Measurements from ENCODE around the gene PADI2. TPM values are rescaled to one million over a fixed set of nuclear protein-coding genes. Genes with fewer than 3 reads are reported as not detected.

The PADI2 gene
- total and polyA plus RNA-seq, 2 experiments from 2014 or later, result 1.7 to 4.3 TPM

DNA sequence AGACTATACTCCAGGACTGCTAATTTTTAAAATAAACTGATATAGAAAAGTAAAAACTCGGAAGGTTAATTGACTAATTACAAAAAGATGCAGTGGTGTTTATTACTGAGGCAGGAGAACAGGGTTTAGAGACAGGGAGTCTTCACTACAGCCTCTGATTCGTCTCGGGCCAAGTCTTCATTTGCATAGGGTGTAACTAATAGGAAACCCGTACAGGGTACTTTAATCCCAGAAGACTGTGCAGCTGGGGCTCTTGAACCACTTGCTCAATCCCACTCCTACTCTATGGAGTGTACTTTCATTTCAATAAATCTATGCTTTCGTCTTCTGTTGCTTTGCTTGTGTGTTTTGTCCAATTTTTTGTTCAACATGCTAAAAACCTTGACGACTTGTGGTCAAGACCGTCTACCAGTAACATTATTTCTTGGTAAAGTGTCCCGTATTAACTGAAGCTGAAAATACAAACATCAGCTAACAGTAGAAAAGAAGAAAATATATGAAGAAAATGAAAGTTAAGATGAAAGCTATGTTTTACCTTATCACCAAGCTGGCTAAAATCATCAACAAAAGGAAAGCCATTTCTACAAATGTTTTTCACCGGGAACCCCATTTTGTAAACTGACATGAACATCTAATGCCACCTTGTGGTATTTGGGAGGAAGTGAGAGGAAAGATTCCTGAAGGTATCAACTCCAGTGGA, 73.5 kb downstream of the PADI2 start:
- H3K4me3 Mint-ChIP-seq, result no peak overlapping the region
- H4K20me1 ChIP-seq (replicated peaks; ENCODE audit: insufficient read depth), result peaks cover 11% of the 10 kb centered on the region
- peaks cover 18% of the 10 kb centered on the region for H3F3A ChIP-seq (replicated peaks; ENCODE audit: low read depth)
- H3K4me2 ChIP-seq, result no peak overlapping the region
- peaks cover 4% of the 10 kb centered on the region; the same call in 2 of the 3 replicates for H3K4me1 Mint-ChIP-seq
- no peak overlapping the region for H2AFZ ChIP-seq
- H3K4me1 ChIP-seq (ENCODE audit: insufficient read depth), result no peaks in the 10 kb centered on the region
- no peaks in the 10 kb centered on the region for H3K9me2 ChIP-seq (ENCODE audit: insufficient read depth)
- no peaks in the 10 kb centered on the region for H3K27me3 ChIP-seq (ENCODE audit: insufficient read depth)
- H3K36me3 ChIP-seq (ENCODE audit: insufficient read depth), result peaks cover 24% of the 10 kb centered on the region
- DNase-seq (ENCODE audit: low spot score), result peak; percentile 83
- peak; percentile 63 for ATAC-seq
- peaks cover 35% of the 10 kb centered on the region for H3K79me2 ChIP-seq (replicated peaks; ENCODE audit: insufficient read depth)
- peaks cover 2% of the 10 kb centered on the region for H3K27me3 Mint-ChIP-seq (ENCODE audit: insufficient read depth, low read depth, poor library complexity)
- peak; percentile 80 to 88 for TF ChIP-seq CTCF (conservative IDR thresholded peaks at IDR 0.05; ENCODE audit: low read depth in 2 of 2)
- TF ChIP-seq, protein P1, sequence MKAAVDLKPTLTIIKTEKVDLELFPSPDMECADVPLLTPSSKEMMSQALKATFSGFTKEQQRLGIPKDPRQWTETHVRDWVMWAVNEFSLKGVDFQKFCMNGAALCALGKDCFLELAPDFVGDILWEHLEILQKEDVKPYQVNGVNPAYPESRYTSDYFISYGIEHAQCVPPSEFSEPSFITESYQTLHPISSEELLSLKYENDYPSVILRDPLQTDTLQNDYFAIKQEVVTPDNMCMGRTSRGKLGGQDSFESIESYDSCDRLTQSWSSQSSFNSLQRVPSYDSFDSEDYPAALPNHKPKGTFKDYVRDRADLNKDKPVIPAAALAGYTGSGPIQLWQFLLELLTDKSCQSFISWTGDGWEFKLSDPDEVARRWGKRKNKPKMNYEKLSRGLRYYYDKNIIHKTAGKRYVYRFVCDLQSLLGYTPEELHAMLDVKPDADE (IDR thresholded peaks at IDR 0.05), result no peak
- H3K36me3 Mint-ChIP-seq (ENCODE audit: low read depth), result peaks cover 36% of the 10 kb centered on the region; the same call in 2 of the 3 replicates
- H3K27ac ChIP-seq (ENCODE audit: low read depth), result no peak overlapping the region
- H3K4me3 ChIP-seq, result no peak overlapping the region
- H3K9me3 Mint-ChIP-seq, result no peaks in the 10 kb centered on the region
- H3K27ac Mint-ChIP-seq, result no peak overlapping the region

DNA sequence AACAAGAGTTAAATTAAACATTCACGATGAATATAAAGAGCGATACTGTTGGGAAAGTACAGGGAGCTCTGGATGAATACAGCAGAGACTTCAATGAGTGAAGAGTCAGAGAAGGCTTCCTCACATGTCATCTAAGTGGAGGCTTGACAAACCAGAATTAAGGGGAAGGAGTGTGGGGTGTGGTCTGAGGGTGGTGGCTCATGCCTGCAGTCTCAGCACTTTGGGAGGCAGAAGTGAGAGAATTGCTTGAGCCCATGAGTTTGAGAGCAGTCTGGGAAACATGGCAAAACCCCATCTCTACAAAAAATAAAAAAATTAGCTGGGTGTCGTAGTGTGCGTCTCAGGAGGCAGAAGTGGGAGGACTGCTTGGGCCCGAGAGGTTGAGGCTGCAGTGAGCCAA, 74.1 kb downstream of the PADI2 start:
- H3K9me2 ChIP-seq (ENCODE audit: insufficient read depth), result no peaks in the 10 kb centered on the region
- no peak overlapping the region for H3K4me2 ChIP-seq
- no peak overlapping the region for H3K4me3 Mint-ChIP-seq
- peaks cover 4% of the 10 kb centered on the region; the same call in 2 of the 3 replicates for H3K4me1 Mint-ChIP-seq
- peaks cover 29% of the 10 kb centered on the region for H3K79me2 ChIP-seq (replicated peaks; ENCODE audit: insufficient read depth)
- H3F3A ChIP-seq (replicated peaks; ENCODE audit: low read depth), result peaks cover 18% of the 10 kb centered on the region
- H3K4me3 ChIP-seq, result no peak overlapping the region
- H2AFZ ChIP-seq, result no peak overlapping the region
- no peak for ATAC-seq
- no peak for DNase-seq (ENCODE audit: low spot score)
- peaks cover 25% of the 10 kb centered on the region for H3K36me3 ChIP-seq (ENCODE audit: insufficient read depth)
- no peaks in the 10 kb centered on the region for H3K4me1 ChIP-seq (ENCODE audit: insufficient read depth)
- H3K9me3 Mint-ChIP-seq, result no peaks in the 10 kb centered on the region
- H3K27me3 Mint-ChIP-seq (ENCODE audit: insufficient read depth, low read depth, poor library complexity), result peaks cover 2% of the 10 kb centered on the region
- H3K27me3 ChIP-seq (ENCODE audit: insufficient read depth), result no peaks in the 10 kb centered on the region
- peak overlapping the region; percentile 69 for H3K27ac ChIP-seq (ENCODE audit: low read depth)
- H3K36me3 Mint-ChIP-seq (ENCODE audit: low read depth), result peaks cover 36% of the 10 kb centered on the region; the same call in 2 of the 3 replicates
- H4K20me1 ChIP-seq (replicated peaks; ENCODE audit: insufficient read depth), result peaks cover 10% of the 10 kb centered on the region
- no peak overlapping the region for H3K27ac Mint-ChIP-seq
- TF ChIP-seq, protein P2, sequence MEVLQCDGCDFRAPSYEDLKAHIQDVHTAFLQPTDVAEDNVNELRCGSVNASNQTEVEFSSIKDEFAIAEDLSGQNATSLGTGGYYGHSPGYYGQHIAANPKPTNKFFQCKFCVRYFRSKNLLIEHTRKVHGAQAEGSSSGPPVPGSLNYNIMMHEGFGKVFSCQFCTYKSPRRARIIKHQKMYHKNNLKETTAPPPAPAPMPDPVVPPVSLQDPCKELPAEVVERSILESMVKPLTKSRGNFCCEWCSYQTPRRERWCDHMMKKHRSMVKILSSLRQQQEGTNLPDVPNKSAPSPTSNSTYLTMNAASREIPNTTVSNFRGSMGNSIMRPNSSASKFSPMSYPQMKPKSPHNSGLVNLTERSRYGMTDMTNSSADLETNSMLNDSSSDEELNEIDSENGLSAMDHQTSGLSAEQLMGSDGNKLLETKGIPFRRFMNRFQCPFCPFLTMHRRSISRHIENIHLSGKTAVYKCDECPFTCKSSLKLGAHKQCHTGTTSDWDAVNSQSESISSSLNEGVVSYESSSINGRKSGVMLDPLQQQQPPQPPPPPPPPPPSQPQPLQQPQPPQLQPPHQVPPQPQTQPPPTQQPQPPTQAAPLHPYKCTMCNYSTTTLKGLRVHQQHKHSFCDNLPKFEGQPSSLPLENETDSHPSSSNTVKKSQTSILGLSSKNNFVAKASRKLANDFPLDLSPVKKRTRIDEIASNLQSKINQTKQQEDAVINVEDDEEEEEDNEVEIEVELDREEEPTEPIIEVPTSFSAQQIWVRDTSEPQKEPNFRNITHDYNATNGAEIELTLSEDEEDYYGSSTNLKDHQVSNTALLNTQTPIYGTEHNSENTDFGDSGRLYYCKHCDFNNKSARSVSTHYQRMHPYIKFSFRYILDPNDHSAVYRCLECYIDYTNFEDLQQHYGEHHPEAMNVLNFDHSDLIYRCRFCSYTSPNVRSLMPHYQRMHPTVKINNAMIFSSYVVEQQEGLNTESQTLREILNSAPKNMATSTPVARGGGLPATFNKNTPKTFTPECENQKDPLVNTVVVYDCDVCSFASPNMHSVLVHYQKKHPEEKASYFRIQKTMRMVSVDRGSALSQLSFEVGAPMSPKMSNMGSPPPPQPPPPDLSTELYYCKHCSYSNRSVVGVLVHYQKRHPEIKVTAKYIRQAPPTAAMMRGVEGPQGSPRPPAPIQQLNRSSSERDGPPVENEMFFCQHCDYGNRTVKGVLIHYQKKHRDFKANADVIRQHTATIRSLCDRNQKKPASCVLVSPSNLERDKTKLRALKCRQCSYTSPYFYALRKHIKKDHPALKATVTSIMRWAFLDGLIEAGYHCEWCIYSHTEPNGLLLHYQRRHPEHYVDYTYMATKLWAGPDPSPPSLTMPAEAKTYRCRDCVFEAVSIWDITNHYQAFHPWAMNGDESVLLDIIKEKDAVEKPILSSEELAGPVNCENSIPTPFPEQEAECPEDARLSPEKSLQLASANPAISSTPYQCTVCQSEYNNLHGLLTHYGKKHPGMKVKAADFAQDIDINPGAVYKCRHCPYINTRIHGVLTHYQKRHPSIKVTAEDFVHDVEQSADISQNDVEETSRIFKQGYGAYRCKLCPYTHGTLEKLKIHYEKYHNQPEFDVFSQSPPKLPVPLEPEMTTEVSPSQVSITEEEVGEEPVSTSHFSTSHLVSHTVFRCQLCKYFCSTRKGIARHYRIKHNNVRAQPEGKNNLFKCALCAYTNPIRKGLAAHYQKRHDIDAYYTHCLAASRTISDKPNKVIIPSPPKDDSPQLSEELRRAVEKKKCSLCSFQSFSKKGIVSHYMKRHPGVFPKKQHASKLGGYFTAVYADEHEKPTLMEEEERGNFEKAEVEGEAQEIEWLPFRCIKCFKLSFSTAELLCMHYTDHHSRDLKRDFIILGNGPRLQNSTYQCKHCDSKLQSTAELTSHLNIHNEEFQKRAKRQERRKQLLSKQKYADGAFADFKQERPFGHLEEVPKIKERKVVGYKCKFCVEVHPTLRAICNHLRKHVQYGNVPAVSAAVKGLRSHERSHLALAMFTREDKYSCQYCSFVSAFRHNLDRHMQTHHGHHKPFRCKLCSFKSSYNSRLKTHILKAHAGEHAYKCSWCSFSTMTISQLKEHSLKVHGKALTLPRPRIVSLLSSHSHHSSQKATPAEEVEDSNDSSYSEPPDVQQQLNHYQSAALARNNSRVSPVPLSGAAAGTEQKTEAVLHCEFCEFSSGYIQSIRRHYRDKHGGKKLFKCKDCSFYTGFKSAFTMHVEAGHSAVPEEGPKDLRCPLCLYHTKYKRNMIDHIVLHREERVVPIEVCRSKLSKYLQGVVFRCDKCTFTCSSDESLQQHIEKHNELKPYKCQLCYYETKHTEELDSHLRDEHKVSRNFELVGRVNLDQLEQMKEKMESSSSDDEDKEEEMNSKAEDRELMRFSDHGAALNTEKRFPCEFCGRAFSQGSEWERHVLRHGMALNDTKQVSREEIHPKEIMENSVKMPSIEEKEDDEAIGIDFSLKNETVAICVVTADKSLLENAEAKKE (CRISPR knock-in tag; IDR thresholded peaks at IDR 0.05), result no peak
- TF ChIP-seq STAT1 (IDR thresholded peaks at IDR 0.05; ENCODE audit: unreplicated experiment), result no peak
- no peak for TF ChIP-seq NANOG (IDR thresholded peaks at IDR 0.05; ENCODE audit: borderline replicate concordance)
- TF ChIP-seq, protein P1 (IDR thresholded peaks at IDR 0.05), result no peak
- no peak for TF ChIP-seq CTCF (conservative IDR thresholded peaks at IDR 0.05; ENCODE audit: low read depth in 2 of 2)
- TF ChIP-seq CREB1 (CRISPR knock-in tag; IDR thresholded peaks at IDR 0.05; ENCODE audit: low read depth), result no peak
- no peak for TF ChIP-seq ZNF114 (CRISPR knock-in tag; IDR thresholded peaks at IDR 0.05)
